IMR-90 (cell line): ENCODE data around the gene ELL. TPM values are rescaled to one million over a fixed set of nuclear protein-coding genes. Genes with fewer than 3 reads are reported as not detected.

Experiments used
- ATAC-seq: fragments of 200-7000 bp; cut with Tn5 transposase; 2 replicates; pipeline ENCODE4 v1.9.1; 2020; ENCODE audit warnings: low read depth, mild to moderate bottlenecking, moderate library complexity
- BruUV-seq: library from RNA; stranded (reverse); fragments of 400-500 nt; replicated peaks from 2 replicates; lab custom pipeline; 2021; lab: Mats Ljungman, UMichigan
- CTCF ChIA-PET: fragments of 300-600 bp; formaldehyde crosslinking; extraction: SDS; loops from one replicate; lab custom pipeline; 2021; ENCODE audit warnings: antibody characterized with exemption; lab: Yijun Ruan, JAX
- POLR2A ChIA-PET: fragments of 300-600 bp; sonication (Branson Sonifier 250); formaldehyde crosslinking; loops from one replicate; lab custom pipeline; 2022; ENCODE audit warnings: antibody characterized with exemption; ENCODE audit not compliant: unreplicated experiment; lab: Charles Lee
- DNase-seq: peaks from one replicate; pipeline ENCODE4 v3.0.0; 2013
- H2AFZ ChIP-seq: replicated peaks from 2 replicates; pipeline ENCODE3; 2013; ENCODE audit warnings: low read length, mild to moderate bottlenecking; ENCODE audit not compliant: poor library complexity
- H2AK5ac ChIP-seq: 2 replicates; pipeline ENCODE4 v1.6.1; 2013; ENCODE audit warnings: low read depth, low read length, inconsistent platforms
- H2AK9ac ChIP-seq: replicated peaks from 2 replicates; pipeline ENCODE3; 2013; ENCODE audit warnings: mild to moderate bottlenecking, low read depth, low read length, moderate library complexity; ENCODE audit not compliant: poor library complexity
- H2BK120ac ChIP-seq: 2 replicates; pipeline ENCODE4 v1.6.1; 2013; ENCODE audit warnings: low read depth, low read length, inconsistent platforms
- H2BK15ac ChIP-seq: 3 replicates; pipeline ENCODE4 v1.6.1; 2013; ENCODE audit warnings: low read depth, low read length, inconsistent platforms
- H2BK20ac ChIP-seq: 2 replicates; pipeline ENCODE4 v1.6.1; 2013; ENCODE audit warnings: low read depth, mild to moderate bottlenecking, inconsistent platforms, low read length, moderate library complexity
- H2BK5ac ChIP-seq: 2 replicates; pipeline ENCODE4 v1.6.1; 2013; ENCODE audit warnings: mild to moderate bottlenecking, low read depth, low read length, inconsistent platforms; ENCODE audit not compliant: poor library complexity, severe bottlenecking
- H3K14ac ChIP-seq: replicated peaks from 2 replicates; pipeline ENCODE4 v1.6.1; 2013; ENCODE audit warnings: low read depth, low read length, inconsistent platforms
- H3K18ac ChIP-seq: 2 replicates; pipeline ENCODE4 v1.6.1; 2013; ENCODE audit warnings: low read depth, low read length, control low read depth
- H3K23ac ChIP-seq: 2 replicates; pipeline ENCODE4 v1.6.1; 2013; ENCODE audit warnings: low read depth, low read length, inconsistent platforms
- H3K27ac ChIP-seq: 2 replicates; pipeline ENCODE4 v1.5.1; 2013; ENCODE audit warnings: mild to moderate bottlenecking, control low read depth, low read length; ENCODE audit not compliant: insufficient read depth
- H3K27me3 ChIP-seq: 2 replicates; pipeline ENCODE4 v1.6.1; 2013; ENCODE audit warnings: low read length; ENCODE audit not compliant: control insufficient read depth, insufficient read depth
- H3K36me3 ChIP-seq: 2 replicates; pipeline ENCODE4 v1.6.1; 2013; ENCODE audit warnings: low read length, mixed read lengths; ENCODE audit not compliant: control insufficient read depth, insufficient read depth
- H3K4ac ChIP-seq: 2 replicates; pipeline ENCODE4 v1.6.1; 2013; ENCODE audit warnings: low read depth, low read length, inconsistent platforms
- H3K4me1 ChIP-seq: 2 replicates; pipeline ENCODE4 v1.6.1; 2013; ENCODE audit warnings: low read length, mixed read lengths; ENCODE audit not compliant: control insufficient read depth, insufficient read depth
- H3K4me2 ChIP-seq: 2 replicates; pipeline ENCODE4 v1.6.1; 2013; ENCODE audit warnings: low read depth, mild to moderate bottlenecking, control low read depth, low read length, moderate library complexity
- H3K4me3 ChIP-seq: 2 replicates; pipeline ENCODE4 v1.5.1; 2013; ENCODE audit warnings: low read depth, mild to moderate bottlenecking, control low read depth, low read length, moderate library complexity; ENCODE audit not compliant: insufficient read depth
- H3K56ac ChIP-seq: 2 replicates; pipeline ENCODE4 v1.6.1; 2013; ENCODE audit warnings: low read length, inconsistent platforms; ENCODE audit not compliant: insufficient read depth; ENCODE audit errors: extremely low read depth
- H3K79me1 ChIP-seq, 2 experiments: 2 replicates each; pipeline ENCODE4 v1.6.1; 2013; ENCODE audit warnings: low read length in 2 of 2, inconsistent platforms in 1 of 2, low read depth in 1 of 2
- H3K9ac ChIP-seq: 2 replicates; pipeline ENCODE4 v1.6.1; 2013; ENCODE audit warnings: low read depth, low read length, control low read depth
- H3K9me1 ChIP-seq: 2 replicates; pipeline ENCODE4 v1.6.1; 2013; ENCODE audit warnings: low read length, inconsistent platforms; ENCODE audit not compliant: insufficient read depth
- H3K9me3 ChIP-seq: 2 replicates; pipeline ENCODE4 v1.6.1; 2013; ENCODE audit warnings: low read length; ENCODE audit not compliant: control insufficient read depth, insufficient read depth
- H4K20me1 ChIP-seq: 2 replicates; pipeline ENCODE4 v1.6.1; 2013; ENCODE audit warnings: low read length, inconsistent platforms; ENCODE audit not compliant: insufficient read depth
- H4K5ac ChIP-seq: 2 replicates; pipeline ENCODE4 v1.6.1; 2013; ENCODE audit warnings: mild to moderate bottlenecking, low read depth, low read length, control low read depth
- H4K8ac ChIP-seq, 2 experiments: 2 replicates each; pipeline ENCODE4 v1.6.1; 2013; ENCODE audit warnings: low read depth in 2 of 2, low read length in 2 of 2, control low read depth in 1 of 2, inconsistent platforms in 1 of 2
- H4K91ac ChIP-seq: 2 replicates; pipeline ENCODE4 v1.6.1; 2013; ENCODE audit warnings: low read depth, low read length, inconsistent platforms; ENCODE audit not compliant: insufficient read depth
- MAFK ChIP-seq: IDR thresholded peaks from 2 replicates; pipeline ENCODE4 v1.6.1; 2012; ENCODE audit warnings: low read depth, low read length, improper control_type of control experiment
- NFE2L2 ChIP-seq: fragments of 150-350 bp; IDR thresholded peaks from 2 replicates; pipeline ENCODE4 v1.6.1; 2016; ENCODE audit warnings: low read depth, mild to moderate bottlenecking, low read length
- WGBS, 2 experiments: methylation state at CpG; one replicate each; pipeline versions ENCODE4 v1.1.5 to v1.1.7; 2013; ENCODE audit warnings: missing lambda C conversion rate in 2 of 2; ENCODE audit not compliant: insufficient read length in 1 of 2; ENCODE audit errors: extremely low coverage in 2 of 2; 5-methylcytosine and 5-hydroxymethylcytosine counted together
- dilution Hi-C: fragments of 300-500 bp; cut with HindIII; formaldehyde crosslinking; loops from one replicate; pipeline ENCODE4 v1.14.3; 2018; ENCODE audit warnings: low sequenced_read_pairs; ENCODE audit not compliant: unreplicated experiment
- in situ Hi-C: fragments of 300-500 bp; cut with MboI; formaldehyde crosslinking; loops from 3 replicates; pipeline ENCODE4 v1.14.3; 2019; ENCODE audit warnings: low sequenced_read_pairs, inconsistent platforms, mixed read lengths
- intact Hi-C: fragments of 100-400 bp; cut with micrococcal nuclease; formaldehyde crosslinking; loops from 2 replicates; pipeline ENCODE4 v1.10.0; 2022
- polyA plus RNA-seq, 3 experiments: library from polyadenylated mRNA; depleted of rRNA; stranded (reverse); fragments of >200 nt; gene quantifications; 2 replicates each; pipeline ENCODE4 v1.2.3, GENCODE V29; 2012; ENCODE audit warnings: low replicate concordance in 1 of 3
- total RNA-seq: library from RNA; depleted of rRNA; stranded (reverse); fragments of >200 nt; gene quantifications from 2 replicates; pipeline ENCODE4 v1.2.3, GENCODE V29; 2012

The ELL gene
- total and polyA plus RNA-seq, 2 of the 4 experiments (the other 2 are of a cell fraction) = 6.3 to 13.1 TPM

- Histone ChIP-seq H3K79me1 (peaks cover 17 to 62% of the 10 kb centered on the region in 2 experiments), H3K18ac (no peak overlapping the region), H3K14ac (no peak overlapping the region), H3K27me3 (no peaks in the 10 kb centered on the region), H3K4me2 (no peak overlapping the region), H3K9me3 (no peaks in the 10 kb centered on the region), H3K4me3 (no peak overlapping the region), H2AK5ac (no peak overlapping the region), H2AK9ac (peak overlapping the region; percentile 91), H4K5ac (no peak overlapping the region), H4K8ac (no peak overlapping the region), H3K9ac (no peak overlapping the region), H2BK20ac (no peak overlapping the region), H3K9me1 (0 out of 2 replicates have a peak, but pooled peaks cover 5% of the 10 kb centered on the region), H3K23ac (no peak overlapping the region), H2BK5ac (no peak overlapping the region), H2AFZ (no peak overlapping the region), H2BK120ac (no peak overlapping the region), H2BK15ac (no peak overlapping the region), H3K4me1 (peaks cover 13% of the 10 kb centered on the region), H3K56ac (no peak overlapping the region), H4K20me1 (peaks cover 64% of the 10 kb centered on the region), H3K27ac (no peak overlapping the region), H4K91ac (no peak overlapping the region), H3K36me3 (peaks cover 53% of the 10 kb centered on the region), H3K4ac (no peak overlapping the region)
- TF ChIP-seq NFE2L2 (no peak), MAFK (no peak)
- intact Hi-C loops (loop anchor here (5.0 to 10.0 kb wide), 2 partner anchors 107 to 225 kb away; partner anchors contain the start of gene KXD1), in situ Hi-C loops (loop anchor here (5.0 to 10.0 kb wide), 2 partner anchors 125 to 402 kb away; partner anchors contain the start of gene UBA52), dilution Hi-C loops (no loop called here)
- DNase-seq (no peak), ATAC-seq (no peak)
- 90% methylated on average over 14 of the region's 33 CpGs; no CpG with 5 or more reads in 1 of the 2 experiments for WGBS, 2 experiments
- no TSS peak for BruUV-seq
- CTCF ChIA-PET = interaction anchor here (3.5 kb wide), 1 partner anchor 13 kb away, joined by 21 read pairs; no protein-coding TSS in a partner anchor
- POLR2A ChIA-PET = no interaction called here
Measured at GRCh38 chr19:18450021-18450930, 71.6 kb downstream of the ELL start.
